NCI-H82 (cell line): ENCODE measurements around the gene MYT1.

ENCODE experiments used
- DNase-seq: peaks from one replicate; lab custom pipeline; 2025; lab: John Stamatoyannopoulos, UW

MYT1 gene

GRCh38 chr20:64214113-64214512 is 49.9 kb downstream of the MYT1 start:
- no peak for DNase-seq

DNA sequence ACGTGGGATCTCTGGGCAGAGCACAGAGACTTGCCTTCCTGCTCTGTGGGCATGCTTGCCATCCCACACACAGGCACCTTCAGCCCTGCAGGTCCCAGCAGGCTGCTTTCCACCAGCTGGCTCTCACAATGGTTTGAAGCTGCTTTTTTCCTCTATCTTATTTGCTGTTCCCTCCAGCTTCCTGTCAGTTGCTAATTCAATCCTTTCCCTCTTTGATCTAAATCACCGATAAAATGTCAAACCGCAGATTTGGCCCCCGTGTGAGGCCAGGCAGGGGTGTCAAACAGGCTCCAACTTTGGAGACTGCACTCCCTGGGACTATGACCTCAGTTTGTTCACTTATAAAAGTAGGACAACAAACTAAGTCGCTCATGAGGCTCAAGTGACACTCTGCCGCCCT is 50.7 kb downstream of the MYT1 start:
- no peak for DNase-seq

DNA sequence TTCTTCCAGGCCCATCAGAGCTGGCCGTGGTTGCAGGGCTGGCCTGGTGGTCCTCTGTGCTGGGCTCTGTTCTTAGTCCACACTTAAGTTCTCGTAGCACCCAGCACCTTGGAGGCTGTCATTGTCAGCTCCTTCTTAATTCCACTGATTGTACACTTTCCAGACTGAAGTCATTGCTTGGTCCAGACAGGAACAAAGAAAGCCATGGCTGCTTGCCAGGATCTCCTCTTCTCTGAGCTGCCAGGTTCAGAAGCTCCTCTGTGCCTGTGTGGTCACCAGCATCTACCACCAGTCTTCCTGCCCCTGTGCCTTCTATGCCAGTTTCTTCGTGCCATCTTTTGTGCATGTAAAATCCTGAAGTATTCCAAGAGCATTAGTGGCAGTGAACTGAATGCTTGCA is 51.8 kb downstream of the MYT1 start:
- DNase-seq = no peak

DNA sequence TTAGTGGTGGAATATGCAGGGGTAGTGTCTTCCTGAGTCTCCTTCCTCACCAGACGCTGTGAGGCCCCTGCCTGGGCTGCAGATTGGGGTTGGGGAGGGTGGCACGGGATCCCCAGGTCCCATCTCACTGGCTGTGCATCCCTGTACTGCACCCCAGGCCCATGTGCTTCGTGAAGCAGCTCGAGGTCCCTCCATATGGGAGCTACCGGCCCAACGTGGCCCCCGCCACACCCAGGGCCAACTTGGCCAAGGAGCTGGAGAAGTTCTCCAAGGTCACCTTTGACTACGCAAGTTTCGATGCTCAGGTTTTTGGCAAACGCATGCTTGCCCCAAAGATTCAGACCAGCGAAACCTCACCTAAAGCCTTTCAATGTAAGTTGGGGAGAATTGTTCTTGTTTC is 52.7 kb downstream of the MYT1 start:
- no peak for DNase-seq

DNA sequence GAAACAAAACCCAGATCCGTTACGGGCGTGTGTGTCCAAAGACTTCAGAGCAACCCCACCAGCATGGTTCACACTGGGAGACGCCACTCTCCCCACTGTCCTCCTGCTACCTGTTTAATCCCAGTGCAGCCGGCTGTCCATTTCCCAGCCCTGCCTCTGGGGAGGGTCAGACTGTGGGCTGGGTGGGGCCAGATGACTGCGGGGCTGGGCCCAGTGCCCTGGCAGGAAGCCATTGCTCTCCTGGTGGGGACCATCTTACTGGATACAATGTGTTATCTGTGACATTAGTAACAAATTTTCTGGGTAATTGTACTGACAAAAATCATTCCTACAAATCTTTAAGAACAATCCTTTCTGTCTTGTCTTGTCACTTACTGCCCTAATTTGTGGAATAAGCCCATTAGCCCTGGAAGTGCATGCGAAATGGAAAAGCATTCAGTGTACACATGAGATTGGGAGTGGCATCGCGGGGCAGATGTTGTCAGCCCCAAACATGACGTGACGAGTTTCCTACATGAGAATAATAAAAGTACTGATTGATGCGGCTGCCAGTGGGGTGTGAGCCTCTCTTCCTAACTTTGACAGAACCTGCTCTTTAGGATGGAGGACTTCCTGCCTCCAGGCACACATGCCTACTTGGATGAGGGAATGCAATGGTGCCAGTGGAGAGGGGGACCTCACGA is 53.4 kb downstream of the MYT1 start:
- peak; percentile 58 for DNase-seq

DNA sequence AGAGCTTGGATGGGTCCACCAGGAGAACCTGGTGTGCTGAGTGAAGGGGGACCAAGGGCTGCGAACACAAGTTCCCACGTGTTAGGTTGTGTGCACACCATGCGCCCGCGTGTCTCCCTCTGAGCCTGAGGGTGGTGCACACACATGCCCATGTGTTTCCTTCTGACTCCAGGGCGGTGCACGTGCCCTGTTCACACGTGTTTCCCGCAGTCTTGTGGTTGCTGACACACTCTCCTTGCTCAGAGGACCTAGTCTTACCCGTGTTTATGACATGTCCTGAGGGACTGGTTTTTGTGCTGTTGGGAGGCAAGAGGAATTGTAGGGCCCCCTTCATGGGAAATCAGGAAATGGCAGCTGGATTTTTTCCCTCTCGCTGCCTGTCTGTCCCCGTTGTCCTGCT is 55.0 kb downstream of the MYT1 start:
- DNase-seq = no peak

GRCh38 chr20:64219730-64220129 is 55.5 kb downstream of the MYT1 start:
- no peak for DNase-seq

- no peak for DNase-seq
Observed at GRCh38 chr20:64220420-64220819, 56.2 kb downstream of the MYT1 start.

DNA sequence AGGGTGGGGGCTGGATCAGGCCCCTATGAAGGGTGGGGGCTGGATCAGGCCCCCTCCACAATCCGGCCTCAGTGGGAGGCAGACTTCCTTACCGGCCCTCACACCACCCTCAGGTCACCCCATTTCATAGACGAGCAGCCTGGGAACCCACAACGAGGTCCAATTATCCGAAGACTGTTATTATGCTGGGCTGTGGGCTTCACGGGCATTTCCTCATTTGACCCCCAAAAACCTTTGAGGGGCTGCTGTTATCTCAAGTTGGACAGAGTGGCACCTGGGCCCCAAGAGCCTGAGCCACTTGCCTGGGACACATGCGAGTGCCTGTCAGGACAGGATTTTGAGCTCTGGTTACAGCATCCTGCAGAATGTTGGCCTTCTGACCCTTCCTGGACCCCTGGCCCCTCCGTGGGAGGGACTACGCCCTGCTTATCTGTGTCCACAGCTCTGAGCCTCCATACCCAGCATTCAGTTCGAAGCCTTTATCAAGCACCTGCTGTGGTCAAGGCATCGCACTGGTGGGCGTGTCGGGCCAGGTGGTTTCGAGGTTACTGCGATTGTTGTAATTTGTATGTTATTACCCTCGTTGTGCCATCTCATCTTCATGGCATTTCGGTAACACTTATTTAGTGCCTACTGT is 56.8 kb downstream of the MYT1 start:
- DNase-seq = no peak

DNA sequence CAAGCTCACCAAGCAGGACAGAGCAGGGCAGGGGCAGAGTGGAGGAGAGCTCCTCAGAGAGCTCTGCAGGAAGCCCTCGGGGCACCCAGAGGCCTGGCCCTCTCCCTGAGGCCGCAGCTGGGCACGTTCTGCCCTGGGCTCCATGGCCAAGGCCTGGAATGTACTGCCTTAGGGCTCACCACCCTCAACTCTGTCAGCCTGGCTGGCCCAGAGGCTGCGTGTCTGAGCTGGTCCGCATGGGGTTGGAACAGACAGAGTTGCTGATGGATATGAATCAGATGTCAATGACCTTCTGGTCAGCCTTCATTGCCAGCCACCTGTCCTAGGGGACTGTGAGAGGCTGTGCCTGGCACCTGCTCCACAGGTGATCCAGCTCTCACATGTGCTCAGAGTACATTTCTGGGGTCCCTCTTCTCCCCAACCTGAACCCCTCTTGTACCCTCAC is 58.1 kb downstream of the MYT1 start:
- no peak for DNase-seq

GRCh38 chr20:64222851-64223525 is 58.7 kb downstream of the MYT1 start:
- no peak for DNase-seq

- peak; percentile 65 for DNase-seq
Observed at GRCh38 chr20:64223526-64224067, 59.3 kb downstream of the MYT1 start.

DNA sequence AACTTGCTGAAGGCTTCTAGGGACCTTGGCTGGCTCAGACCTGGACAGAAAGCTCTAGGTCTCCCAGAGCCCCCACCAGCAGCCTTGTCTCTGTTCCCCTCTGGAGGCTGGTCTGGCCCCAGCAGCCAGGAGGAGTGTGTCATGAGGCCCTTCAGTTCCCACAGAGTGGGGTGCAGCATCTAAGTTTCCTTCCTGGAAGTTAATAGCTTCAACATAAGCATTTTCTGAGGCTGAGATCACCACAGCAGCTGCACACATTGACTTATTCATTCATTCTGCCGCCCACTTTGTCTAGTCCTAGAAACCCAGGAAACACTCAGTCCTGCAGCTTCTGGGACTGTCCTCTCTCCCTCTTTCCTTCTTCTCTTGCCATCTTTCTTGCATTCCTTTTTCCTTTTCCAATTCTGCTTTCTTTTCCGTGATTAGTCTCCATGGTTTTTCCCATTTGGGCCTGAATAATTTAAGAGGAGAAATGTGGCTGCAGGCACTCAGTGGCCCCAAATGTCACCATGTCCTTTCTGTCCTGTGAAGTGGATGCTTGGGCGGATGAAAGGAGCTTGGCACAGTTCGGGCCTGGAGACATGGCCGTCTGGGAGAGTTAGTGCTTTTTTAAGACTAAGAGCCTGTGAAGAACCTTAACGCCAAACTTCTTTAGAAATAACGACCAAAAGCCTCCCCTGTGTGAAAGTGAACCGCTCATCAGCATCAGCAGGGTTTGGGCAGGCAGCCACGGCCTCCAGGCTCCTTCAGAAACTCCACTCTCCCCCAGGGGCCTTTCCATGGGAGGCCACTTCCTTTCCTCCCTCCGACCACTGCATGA is 60.3 kb downstream of the MYT1 start:
- no peak for DNase-seq

DNA sequence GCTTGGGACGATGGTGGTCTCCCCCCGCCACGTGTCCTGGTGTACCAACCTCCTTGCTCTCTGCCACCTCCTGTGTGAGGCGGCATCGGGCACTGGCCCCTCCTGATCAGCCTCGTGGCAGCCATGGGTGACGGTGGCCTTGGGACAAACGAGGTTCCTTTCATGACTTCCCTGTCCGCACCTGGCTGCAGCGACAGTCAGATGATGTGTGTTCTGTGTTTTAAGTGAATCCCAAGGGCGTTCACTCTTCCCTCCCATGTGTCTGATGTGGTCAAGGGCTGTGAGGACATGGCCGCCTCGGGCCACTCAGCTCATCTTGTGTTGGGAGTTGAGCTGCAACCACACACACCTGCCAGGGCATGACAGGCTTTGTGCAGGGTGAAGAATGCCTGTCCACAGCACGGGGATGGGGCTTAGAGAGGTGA is 60.9 kb downstream of the MYT1 start:
- DNase-seq = no peak

GRCh38 chr20:64225828-64226598 is 61.8 kb downstream of the MYT1 start:
- no peak for DNase-seq

DNA sequence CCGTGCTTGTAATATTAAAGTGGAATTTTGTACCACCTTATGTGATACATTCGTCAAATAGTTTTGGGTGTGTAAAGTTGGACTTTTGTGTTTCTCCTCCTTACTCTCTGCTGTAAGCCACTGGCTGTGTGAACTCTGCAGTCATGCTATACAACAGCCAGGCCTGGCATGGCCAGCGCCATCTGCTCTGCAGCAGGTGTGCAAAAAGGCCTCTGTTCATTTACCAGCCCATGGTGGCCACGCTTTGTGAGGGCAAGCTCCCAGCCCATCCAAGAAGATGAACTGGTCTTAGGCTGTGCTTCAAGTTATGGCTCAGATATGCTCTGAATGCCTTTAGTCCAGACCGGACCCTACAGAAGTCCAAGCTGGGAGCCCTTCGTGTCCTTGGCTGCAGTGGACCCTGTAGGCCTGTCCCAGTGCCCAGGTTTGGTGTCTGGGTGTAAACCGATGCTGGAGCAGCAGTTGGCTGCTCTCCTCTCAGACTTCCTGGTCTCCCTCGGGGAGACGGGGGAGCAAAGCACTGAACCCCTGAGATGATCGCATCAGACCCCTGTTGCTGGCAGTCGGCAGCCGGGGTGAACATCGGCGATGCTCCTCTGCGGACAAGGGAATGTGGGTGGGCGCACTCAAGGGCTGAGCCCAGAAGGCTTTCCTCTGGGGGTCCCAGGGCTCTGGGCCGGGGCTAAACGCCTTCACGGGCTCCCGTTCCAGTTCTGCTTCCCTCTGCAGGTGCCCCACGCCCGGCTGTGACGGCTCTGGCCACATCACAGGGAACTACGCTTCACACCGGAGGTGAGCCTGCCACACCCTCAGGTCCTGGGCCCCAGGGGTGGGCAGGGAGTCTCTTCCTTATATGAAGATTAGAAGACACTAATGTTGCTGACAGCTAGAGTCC is 62.7 kb downstream of the MYT1 start:
- no peak for DNase-seq

- no peak for DNase-seq
Observed at GRCh38 chr20:64228086-64228653, 63.9 kb downstream of the MYT1 start.

- DNase-seq = no peak
Observed at GRCh38 chr20:64228751-64229506, 64.7 kb downstream of the MYT1 start.

DNA sequence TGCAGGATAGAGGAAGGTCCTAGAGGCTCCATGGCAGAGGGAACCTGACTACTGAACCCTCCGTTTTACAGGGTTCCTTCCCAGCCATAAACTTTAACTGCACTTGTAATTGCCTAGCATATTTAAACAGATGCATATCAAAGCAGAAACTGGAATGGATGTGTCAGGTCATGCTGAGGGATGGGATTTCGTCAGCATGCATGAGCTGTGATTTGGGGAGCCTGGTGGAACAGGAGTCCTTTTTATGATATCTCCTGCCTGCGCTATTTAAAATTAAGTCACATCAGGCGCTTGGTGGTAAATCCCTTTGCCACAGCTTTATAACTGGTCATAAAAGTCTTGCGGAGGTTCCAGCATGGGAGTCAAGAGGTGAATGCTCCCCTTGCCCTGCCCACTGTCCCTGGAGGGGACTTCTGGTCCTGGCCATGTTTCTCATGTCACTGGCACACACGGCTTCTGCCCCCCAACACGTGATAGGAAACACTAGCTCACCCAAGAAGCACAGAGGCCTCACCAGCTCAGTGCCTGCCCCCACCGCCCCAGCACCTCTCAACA is 65.3 kb downstream of the MYT1 start:
- no peak for DNase-seq
